ENCODE results near the gene UBR3.
A peak's percentile ranks its signal among the peaks of the same experiment; 100 is the strongest.

UBR3 gene

DNA sequence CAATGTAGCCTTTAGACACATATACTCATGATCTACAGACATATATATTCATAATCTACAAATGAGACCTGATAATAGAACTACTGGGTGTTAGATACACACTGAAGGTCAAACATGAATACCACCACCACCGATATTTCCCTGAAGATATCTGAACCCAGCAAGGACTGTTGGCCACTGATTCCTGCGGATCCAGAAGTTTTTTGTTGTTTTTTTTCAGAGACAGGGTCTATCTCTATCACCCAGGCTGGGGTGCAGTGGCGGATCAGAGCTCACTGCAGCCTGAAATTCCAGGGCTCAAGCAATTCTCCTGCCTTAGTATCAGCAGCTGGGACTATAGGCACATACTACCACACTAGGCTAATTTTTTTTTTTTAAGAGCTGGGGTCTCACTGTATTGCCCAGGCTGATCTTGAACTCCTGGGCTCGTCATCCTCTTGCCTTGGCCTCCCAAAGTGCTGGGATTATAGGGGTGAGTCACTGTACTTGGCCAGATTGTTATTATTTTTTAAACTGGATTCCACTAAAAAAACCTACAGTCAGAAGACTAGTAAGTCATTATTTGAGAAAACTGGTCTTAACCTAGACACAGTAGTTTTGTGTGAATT is 4.4 kb upstream of the UBR3 start:
- TF ChIP-seq SIN3A (IDR thresholded peaks at IDR 0.05; ENCODE audit: borderline replicate concordance, insufficient read depth, low read length) (no peak), REST (IDR thresholded peaks at IDR 0.05; ENCODE audit: insufficient read depth in 1 of 2, low read depth in 2 of 2, low read length in 2 of 2) (no peak), TAF1 (IDR thresholded peaks at IDR 0.05; ENCODE audit: borderline replicate concordance, insufficient read depth, low read length) (no peak), FOXP2 (optimal IDR thresholded peaks at IDR 0.05; ENCODE audit: borderline replicate concordance, extremely low read depth, extremely low read length, insufficient read depth) (no peak), POLR2AphosphoS5 (IDR thresholded peaks at IDR 0.05; ENCODE audit: low read depth, low read length) (no peak)

DNA sequence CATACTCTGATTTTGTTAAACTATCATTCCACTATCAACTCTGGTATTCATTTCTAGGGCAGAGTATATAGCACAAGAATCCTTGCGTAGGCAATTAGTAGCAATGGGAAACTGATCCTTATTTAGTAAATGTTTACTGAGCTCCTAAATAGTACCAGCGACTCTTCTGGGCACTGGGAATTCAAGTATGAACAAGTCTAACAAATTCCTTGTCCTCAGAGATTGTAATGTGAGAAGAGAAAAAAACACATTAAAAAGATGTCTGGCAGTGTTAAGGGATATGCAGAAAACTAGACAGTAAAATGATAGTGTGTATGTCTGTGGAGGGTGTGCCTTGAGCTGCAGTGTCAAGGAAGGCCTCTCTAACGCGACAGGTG is 3.3 kb upstream of the UBR3 start:
- TF ChIP-seq REST (IDR thresholded peaks at IDR 0.05; ENCODE audit: insufficient read depth in 1 of 2, low read depth in 2 of 2, low read length in 2 of 2): no peak
- TF ChIP-seq POLR2AphosphoS5 (IDR thresholded peaks at IDR 0.05; ENCODE audit: low read depth, low read length): no peak
- TF ChIP-seq FOXP2 (optimal IDR thresholded peaks at IDR 0.05; ENCODE audit: borderline replicate concordance, extremely low read depth, extremely low read length, insufficient read depth): no peak
- no peak for TF ChIP-seq TAF1 (IDR thresholded peaks at IDR 0.05; ENCODE audit: borderline replicate concordance, insufficient read depth, low read length)
- no peak for TF ChIP-seq SIN3A (IDR thresholded peaks at IDR 0.05; ENCODE audit: borderline replicate concordance, insufficient read depth, low read length)

DNA sequence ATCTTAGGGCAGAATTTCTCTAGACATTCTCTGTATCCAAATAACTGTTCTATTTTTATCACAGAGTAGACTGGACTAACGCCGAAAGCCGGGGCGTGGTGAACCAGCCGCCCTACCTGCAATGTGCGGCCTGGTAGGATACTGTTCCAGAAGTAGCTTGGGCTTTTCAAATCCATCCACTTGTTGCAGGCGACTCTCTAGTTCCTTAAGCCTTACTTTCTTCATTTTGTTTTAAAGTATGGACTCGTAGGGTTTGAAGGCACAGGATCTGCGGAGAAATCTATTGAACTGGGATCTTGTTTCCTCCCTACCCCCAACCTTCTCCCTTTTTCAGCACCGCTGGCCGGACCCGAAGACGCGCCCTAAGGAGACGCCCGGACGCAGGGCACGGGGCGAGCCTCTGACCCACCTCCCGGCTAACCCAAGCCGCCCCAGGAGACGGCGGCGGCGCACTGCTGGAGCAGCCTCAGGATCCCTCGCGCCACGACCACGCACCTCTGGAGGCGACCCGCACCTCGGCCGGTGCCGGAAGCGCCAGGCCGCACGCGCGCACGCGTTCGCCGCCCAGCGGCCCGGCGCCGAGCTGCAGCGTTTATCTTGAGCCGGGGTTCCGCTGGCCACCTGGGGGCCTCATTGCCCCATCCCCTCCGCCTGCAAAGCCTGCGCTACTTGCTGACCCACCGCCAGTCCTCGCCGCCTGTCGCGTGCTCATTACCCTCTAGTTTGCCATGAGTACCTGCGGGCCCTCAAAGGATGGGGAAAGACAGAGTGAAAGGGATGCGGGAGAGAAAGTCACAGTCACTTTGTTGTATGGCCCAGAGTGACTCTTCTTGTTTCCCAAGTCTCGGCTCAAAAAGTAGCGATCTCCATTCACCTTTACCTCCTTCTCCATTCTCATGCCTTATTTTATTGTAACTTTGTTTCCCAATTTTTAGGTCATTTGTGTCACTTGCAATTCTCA is 2.6 kb upstream of the UBR3 start, which contains the start of gene METTL5:
Gene METTL5 (minus strand): TSS at position 533 of the 961 bp plus-strand sequence. CDS start 308 bp downstream, at position 225.
- TF ChIP-seq TAF1 (IDR thresholded peaks at IDR 0.05; ENCODE audit: borderline replicate concordance, insufficient read depth, low read length) (0 out of 2 replicates have a peak, but pooled peaks have one; percentile 71), FOXP2 (optimal IDR thresholded peaks at IDR 0.05; ENCODE audit: borderline replicate concordance, extremely low read depth, extremely low read length, insufficient read depth) (peak; percentile 93), SIN3A (IDR thresholded peaks at IDR 0.05; ENCODE audit: borderline replicate concordance, insufficient read depth, low read length) (peak; percentile 25; the same call in 1 of the 2 replicates), POLR2AphosphoS5 (IDR thresholded peaks at IDR 0.05; ENCODE audit: low read depth, low read length) (peak; percentile 82), REST (IDR thresholded peaks at IDR 0.05; ENCODE audit: insufficient read depth in 1 of 2, low read depth in 2 of 2, low read length in 2 of 2) (peak in 1 of 2 experiments; percentile 47; a peak in 1 of 4 replicates)

DNA sequence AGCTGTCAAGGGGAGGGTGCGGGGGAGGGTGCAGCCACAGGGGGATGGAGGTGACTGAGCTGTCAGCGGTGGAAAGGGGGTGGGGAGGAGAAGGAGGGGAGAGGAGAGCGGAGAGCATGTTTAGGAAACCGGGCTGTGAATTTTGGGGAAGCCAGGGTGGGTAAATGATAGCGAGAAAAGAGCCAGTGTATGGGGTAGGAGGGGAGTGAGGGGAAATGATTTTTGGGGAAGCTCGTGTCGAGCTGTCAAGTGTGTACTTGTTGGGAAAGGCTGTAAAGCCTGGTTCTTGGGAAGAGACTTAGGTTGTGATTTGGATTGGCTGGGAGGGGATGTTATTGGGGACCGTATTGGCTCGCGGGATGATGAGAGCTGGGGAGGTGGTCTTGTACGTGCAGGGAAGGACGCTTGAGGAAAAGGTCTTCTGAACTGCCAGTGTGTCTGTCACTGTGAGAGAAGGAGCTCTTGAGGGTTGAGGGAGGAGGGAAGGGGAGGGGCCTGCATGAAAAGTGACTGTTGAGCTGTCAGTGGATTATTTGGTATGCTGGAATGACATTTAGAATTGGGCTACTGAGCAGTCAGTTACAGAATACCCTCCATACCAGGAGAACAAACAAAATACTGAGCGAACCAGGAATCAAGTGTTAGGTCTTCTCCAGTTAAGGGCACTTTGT is 1.0 kb downstream of the UBR3 start:
- TF ChIP-seq POLR2AphosphoS5 (IDR thresholded peaks at IDR 0.05; ENCODE audit: low read depth, low read length) (no peak), REST (IDR thresholded peaks at IDR 0.05; ENCODE audit: insufficient read depth in 1 of 2, low read depth in 2 of 2, low read length in 2 of 2) (no peak), TAF1 (IDR thresholded peaks at IDR 0.05; ENCODE audit: borderline replicate concordance, insufficient read depth, low read length) (0 out of 2 replicates have a peak, but pooled peaks have one; percentile 38), FOXP2 (optimal IDR thresholded peaks at IDR 0.05; ENCODE audit: borderline replicate concordance, extremely low read depth, extremely low read length, insufficient read depth) (no peak), SIN3A (IDR thresholded peaks at IDR 0.05; ENCODE audit: borderline replicate concordance, insufficient read depth, low read length) (peak; percentile 85; the same call in 1 of the 2 replicates)

Data from PFSK-1 (cell line).